C4-2B (cell line): ENCODE results near the gene NEK3.
"Not testable (repeated sequence)": the region's sequence is repeated elsewhere in the genome, so short reads cannot be mapped to it uniquely, and the experiment has no call there.

Source experiments
- H3K27ac ChIP-seq: fragments of 450-650 bp; 2 replicates; pipeline ENCODE4 v1.5.1; 2017
- ZFX ChIP-seq: fragments of 450-650 bp; IDR thresholded peaks from 2 replicates; pipeline ENCODE4 v1.6.1; 2017
- TF ChIP-seq, protein P1 (sequence below): fragments of 450-650 bp; conservative IDR thresholded peaks from 2 replicates; pipeline ENCODE4 v1.5.1; 2017; ENCODE audit warnings: mild to moderate bottlenecking

Gene NEK3

DNA sequence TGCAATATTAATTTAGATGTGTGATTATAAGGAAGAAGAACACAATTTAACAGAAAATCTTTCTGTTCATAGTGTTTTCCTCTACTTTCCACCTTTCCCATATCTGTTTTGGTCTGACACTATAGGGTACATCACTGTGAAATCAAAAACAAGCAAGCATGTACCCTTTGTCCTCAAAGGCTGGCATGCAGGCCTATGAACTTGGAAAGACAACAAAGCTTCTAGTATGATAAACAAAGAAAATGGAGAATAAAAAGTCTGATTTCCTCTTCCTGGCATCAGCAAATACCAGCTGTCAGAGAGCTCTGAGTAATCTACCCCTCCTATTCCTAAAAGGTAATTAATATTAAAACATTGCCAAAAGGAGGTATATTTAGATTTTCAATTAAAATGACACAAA lies 5.6 kb upstream of the NEK3 start:
- peak overlapping the region; percentile 27 for H3K27ac ChIP-seq
- TF ChIP-seq ZFX: no peak
- TF ChIP-seq, protein P1, sequence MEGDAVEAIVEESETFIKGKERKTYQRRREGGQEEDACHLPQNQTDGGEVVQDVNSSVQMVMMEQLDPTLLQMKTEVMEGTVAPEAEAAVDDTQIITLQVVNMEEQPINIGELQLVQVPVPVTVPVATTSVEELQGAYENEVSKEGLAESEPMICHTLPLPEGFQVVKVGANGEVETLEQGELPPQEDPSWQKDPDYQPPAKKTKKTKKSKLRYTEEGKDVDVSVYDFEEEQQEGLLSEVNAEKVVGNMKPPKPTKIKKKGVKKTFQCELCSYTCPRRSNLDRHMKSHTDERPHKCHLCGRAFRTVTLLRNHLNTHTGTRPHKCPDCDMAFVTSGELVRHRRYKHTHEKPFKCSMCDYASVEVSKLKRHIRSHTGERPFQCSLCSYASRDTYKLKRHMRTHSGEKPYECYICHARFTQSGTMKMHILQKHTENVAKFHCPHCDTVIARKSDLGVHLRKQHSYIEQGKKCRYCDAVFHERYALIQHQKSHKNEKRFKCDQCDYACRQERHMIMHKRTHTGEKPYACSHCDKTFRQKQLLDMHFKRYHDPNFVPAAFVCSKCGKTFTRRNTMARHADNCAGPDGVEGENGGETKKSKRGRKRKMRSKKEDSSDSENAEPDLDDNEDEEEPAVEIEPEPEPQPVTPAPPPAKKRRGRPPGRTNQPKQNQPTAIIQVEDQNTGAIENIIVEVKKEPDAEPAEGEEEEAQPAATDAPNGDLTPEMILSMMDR: no peak

DNA sequence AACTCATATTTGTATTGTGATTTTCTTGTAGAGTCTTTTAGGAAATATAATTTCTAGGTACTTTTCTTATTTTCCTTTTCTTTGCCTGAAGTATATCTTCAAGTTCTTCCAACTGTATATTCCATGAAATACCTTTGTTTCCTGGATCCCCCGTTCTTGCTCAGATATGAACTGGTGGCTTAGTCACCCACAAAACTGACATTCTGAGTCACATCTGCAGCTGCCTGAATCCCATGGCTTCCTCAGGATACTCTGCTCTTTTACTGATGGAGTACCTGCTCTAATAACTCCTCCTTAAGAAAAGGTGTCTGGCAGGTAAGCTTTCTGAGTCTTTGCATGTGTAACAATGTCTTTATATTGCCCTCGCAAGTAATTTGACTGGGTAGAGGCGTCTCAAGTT lies 4.5 kb upstream of the NEK3 start:
- H3K27ac ChIP-seq: not testable (repeated sequence)

DNA sequence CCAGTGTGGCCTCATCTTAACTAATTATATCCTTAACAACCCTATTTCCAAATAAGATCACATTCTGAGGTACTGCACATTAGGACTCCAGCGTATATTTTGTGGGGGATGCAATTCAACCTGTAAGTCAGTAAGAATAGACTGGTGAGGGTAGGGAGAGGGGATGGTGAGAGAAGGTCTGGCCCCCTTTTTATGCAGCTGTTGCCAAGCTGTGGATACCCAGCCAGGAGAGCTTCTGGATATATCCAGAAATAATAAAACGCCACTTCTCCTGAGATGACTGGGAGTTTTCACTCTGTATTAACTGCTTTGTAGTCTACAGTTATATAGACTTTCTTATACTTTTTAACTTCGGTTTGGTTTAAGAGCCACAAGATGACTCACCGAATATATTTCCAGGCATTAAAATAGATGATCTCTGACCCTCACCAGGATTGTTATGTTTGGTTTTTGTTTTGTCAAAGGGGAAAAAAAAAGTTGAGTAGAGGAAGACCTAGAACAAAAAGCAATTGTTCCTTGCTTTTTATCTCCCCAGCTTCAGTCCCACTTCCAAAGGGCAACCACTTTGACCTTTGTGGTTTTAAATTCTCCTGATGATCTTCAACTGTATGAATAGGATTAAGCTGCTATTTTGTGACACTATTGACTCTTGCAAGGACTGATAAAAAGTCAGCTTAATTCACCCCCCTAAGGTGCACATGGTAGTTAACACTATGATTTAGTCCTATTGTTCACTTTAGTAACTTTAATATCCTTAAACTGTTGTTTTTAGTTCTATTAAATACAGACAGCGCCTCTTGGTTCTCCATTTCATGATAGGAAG lies 3.1 kb upstream of the NEK3 start:
- TF ChIP-seq, protein P1: no peak
- no peak for TF ChIP-seq ZFX
- H3K27ac ChIP-seq: no peak overlapping the region

DNA sequence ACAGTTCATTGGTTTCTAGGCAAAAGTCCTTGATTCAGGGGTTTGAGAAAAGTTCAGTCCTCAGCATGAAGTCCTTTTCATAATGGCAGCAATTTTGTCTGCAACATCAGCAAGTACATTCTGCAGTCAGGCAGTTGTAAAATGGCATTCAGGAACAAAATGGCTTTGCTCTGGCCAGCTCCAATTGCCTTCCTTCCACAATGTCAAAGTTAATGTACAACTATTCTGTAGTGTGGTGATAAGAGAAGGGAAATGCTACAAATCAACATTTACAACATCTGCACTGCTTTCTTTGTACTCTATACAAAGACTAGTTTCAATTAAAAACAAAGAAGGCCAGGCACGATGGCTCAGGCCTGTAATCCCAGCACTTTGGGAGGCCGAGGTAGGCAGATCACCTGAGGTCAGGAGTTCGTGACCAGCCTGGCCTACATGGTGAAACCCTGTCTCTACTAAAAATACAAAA lies 1.8 kb upstream of the NEK3 start:
- TF ChIP-seq, protein P1: no peak
- TF ChIP-seq ZFX: no peak
- no peak overlapping the region for H3K27ac ChIP-seq

DNA sequence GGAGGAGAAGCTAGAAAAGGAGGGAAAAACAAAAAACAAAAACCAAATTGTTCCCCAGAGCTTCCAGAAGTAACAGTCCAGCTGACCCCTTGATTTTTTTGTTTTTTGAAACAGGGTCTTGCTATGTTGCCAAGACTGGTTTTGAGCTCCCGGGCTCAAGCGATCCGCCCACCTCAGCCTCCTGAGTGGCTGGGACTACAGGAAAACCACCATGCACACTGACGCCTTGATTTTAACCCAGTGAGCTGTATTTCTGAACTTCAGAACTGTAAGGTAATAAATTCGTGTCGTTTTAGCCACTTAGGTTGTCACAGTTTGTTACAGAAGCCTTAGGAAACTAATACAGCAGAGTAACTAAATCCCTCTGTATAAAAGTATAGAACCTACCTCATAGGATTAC lies 1.1 kb upstream of the NEK3 start:
- H3K27ac ChIP-seq: no peak overlapping the region
- no peak for TF ChIP-seq ZFX
- TF ChIP-seq, protein P1: no peak

DNA sequence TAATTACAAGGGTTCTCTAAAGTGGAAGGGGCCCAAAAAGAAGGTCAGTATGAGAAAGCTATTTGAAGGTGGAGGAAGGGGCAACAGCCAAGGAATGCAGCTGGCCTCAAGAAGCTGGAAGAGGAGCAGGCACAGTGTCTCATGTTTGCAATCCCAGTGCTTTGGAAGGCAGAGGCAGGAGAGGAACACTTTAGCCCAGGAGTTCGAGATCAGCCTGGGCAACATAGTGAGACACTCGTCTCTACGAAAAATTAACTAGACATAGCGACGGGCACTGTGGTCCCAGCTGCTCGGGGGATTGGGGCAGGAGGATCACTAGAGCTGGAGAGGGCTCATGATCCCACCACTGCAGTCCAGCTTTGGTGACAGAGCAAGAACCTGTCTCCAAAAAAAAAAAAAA lies 656 bp upstream of the NEK3 start:
- no peak for TF ChIP-seq ZFX
- TF ChIP-seq, protein P1: no peak
- H3K27ac ChIP-seq: peak overlapping the region; percentile 84

DNA sequence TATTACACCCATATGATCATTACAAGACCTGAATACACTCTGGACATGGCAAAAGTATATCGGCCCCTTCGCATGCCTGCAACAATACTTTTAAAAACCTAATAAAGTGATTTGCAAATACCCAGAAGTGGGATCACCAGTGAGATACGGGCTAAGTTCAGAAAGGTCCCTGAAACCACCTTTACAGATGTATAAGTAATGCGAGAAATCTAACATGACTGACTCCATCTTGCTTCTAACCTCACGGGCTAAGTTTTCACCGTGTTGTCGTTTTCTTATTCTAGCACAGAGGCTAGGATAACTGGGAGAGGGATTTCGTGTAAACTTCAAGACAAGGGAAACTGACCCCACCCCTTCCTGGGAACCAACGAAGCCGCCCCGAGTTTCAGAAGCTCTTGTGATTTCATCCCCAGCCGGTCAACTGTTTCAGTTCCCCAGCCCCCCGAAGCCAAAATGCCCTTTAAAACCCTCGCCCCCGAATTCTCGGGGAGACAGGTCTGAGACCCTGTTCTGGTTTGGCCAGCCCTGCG lies 703 bp downstream of the NEK3 start:
- H3K27ac ChIP-seq: peak overlapping the region; percentile 84
- TF ChIP-seq, protein P1: no peak
- no peak for TF ChIP-seq ZFX
